Activated CD4-positive, alpha-beta T cell treated with anti-CD3 and anti-CD28 coated beads, Interleukin-2, Interleukin-4, amounts not matched to agents 100 ng/mL and 50 ng/mL, durations not matched to agents 16 hours and 8 hours (primary cell): ENCODE results near the gene WASL.
"Not testable (repeated sequence)": the region's sequence is repeated elsewhere in the genome, so short reads cannot be mapped to it uniquely, and the experiment has no call there.

Experiments
- DNase-seq: peaks from one replicate; pipeline ENCODE4 v3.0.0-alpha.2; 2020; ENCODE audit warnings: low spot score

The WASL gene

DNA sequence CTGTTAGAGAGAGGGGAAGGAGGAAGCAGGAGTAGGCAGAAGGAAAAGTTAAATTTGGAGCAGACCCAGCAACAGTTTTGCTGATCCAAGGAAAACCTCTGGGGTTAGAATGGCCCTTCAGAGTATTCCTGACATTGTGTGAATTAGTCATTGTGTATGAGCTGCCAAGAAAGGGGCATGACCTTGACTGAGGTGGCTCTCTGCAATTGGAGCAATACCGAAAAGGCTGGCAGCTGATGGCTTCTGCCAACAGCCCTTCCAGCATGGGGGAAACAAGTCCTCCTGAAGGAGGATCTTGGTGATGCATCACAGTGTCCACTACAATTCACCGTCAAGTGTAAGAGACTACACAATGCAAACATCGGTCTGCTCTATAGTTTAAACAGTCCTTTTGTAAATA lies 20.6 kb upstream of the WASL start:
- no peak for DNase-seq

DNA sequence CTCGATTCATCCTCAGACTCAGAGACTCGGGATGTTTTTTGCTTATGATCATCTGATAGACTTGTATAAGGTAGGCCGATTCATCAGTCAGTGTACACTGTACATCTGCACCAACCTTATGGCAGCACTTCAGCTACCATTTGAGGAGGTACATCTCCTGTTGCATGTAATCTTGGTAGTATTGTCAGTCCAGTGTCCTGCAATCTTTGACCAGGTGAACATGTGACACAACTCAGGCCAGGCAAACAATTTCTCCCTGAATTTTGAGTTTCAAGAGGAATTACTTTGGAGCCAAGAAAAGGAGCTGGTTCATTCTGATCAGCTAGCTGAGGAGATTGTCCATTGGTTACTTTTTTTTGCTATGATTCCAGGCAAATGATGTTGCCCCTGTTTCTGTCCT lies 19.7 kb upstream of the WASL start:
- DNase-seq, result no peak

- DNase-seq, result no peak
Observed at GRCh38 chr7:123763191-123763661, 14.4 kb upstream of the WASL start.

GRCh38 chr7:123761729-123762128 lies 12.9 kb upstream of the WASL start:
- DNase-seq, result no peak

GRCh38 chr7:123757095-123757494 lies 8.3 kb upstream of the WASL start:
- DNase-seq, result no peak

GRCh38 chr7:123755338-123755737 lies 6.5 kb upstream of the WASL start:
- DNase-seq, result no peak

DNA sequence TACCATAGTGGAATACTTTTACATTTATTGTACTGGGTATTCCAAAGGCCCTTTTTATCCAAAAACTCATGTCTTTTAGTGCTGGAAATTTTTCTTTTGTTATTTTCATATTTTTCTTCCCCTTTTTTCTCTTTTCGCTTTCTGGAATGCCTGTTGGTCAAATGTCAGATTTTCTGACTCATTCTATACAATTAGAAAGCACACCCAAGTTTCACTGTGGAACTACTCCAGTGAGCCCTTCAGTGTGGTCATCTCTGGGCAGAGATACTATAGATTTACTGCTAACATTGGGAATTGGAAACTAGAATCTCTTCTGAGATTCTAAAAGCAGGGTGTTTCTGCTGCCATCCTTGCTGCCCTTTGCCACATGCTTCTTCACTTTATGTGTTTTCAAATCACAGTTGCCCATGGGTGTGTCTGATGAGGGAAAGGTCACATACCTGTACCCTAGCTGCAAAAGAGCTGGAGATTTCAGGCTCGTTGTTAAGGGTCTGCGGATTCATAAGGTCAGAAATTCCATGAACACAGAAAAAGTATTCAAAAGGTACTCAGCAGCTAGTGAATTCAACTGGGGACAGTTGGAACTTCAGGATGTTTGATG lies 5.6 kb upstream of the WASL start:
- no peak for DNase-seq

DNA sequence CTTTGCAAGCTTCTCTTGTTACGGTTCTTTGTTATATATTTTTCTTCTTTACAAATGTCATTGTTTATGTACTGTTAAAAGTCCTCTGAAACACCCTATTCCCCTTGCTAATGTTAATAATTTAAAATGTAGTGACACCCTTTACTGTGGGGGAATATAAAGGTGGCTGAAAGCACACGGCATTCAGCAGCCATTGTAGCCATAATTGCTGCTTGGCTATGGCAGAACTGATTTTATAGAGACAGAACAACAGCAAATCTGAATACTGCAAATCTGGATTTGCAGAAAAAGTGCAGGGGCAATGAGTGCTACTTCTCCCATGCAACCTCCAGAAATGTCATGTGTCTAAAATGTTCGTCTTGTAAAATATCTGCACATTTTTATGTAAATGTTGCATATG lies 3.7 kb upstream of the WASL start:
- no peak for DNase-seq

DNA sequence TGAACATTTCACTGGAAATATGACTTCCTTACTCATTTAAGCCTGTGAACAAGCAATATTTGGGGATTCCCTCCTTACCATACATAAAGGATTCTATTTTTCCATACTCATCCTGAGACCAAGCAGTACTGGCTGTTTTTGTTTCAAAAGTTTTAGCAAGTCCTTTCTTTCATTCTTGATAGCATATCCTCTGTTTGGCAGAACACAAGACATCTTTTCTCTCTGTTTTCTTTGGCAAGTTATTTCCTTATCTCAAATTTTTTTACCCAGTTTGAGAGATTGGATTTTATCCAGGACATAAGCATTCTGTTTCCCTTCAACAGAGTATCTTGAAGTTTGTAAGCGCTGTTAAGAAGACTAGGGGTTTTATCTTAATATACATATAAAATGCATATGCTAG lies 3.0 kb upstream of the WASL start:
- no peak for DNase-seq

DNA sequence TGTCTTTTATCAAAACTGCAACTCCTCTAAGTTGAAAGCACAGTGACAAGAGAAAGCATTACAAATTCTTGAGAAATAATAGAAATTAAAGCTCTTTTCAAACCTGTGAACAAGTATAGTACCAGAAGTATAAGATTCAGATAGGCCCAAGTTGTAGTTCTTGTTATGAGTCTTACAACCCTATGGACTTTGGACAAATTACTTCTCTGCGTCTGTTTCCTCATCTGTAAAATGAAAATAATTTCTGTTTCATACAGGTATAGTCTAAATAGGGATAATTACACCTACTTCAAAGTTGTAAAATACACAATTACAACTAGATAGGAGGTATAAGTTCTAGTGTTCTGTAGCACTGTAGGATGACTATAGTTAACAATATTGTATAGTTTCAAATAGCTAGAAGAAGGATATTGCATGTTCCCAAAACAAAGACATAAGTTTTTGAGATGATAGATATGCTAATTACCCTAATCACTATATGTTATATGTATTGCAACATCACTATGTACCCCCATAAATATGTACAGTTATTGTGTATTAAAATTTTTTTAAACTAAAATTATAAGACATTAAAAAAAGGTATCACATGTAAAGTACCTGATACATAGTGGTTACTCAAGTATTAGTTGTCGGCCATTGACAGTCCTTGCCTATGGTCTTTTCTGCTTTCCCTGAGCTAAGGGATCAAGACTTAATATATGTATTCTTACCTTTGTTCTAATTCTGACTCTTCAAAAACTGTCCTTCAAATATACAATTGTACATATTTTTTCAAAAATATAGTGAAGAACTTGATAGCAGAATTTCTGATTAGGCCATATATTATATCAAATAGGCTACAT lies 1.8 kb upstream of the WASL start:
- DNase-seq, result no peak

DNA sequence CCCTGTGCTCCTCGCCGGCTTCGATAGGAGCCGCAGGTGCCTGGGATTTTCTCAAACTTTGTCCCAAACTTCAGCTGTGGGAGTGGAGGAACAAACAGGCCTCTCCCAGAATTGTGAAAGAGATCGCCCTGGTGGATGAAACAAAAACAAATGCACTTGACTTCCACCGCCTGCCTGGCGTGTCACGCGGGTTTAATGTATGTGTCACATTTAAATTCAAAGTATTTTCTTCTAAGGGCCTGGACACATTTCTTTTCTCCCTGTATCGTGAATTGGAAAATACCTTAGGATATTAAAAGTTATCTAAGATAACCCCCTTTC lies 694 bp upstream of the WASL start:
- peak; percentile 44 for DNase-seq

GRCh38 chr7:123748171-123748733 lies 551 bp downstream of the WASL start:
- DNase-seq, result no peak

DNA sequence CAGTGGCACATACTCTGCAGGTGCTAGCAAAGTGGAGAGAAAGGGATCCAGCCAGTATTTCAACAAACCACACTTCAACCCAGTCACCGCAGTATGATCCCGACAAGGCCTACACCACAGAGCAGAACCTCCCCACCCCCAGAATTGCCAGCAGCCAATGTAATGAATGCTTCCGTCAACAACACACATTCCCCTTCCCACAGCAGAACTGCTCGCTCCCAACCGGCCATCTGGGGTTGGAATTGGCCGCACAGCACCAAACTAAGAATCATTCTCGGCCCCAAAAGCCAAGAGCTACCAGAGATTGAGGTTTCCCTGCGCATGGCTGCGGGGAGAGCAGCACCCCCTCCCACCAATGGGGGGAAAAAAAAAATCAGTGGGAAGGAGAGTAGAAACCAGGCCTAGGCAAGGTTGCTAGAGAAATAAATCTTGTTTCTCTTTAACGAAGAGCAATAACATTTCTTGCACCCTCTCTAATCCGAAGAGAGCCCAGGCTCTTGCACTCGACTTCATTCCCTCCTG lies 1.1 kb downstream of the WASL start:
- DNase-seq, result peak; percentile 39

- peak; percentile 55 for DNase-seq
Observed at GRCh38 chr7:123746931-123747488, 1.8 kb downstream of the WASL start.

GRCh38 chr7:123746055-123746454 lies 2.7 kb downstream of the WASL start:
- no peak for DNase-seq

GRCh38 chr7:123745437-123745836 lies 3.4 kb downstream of the WASL start:
- no peak for DNase-seq

DNA sequence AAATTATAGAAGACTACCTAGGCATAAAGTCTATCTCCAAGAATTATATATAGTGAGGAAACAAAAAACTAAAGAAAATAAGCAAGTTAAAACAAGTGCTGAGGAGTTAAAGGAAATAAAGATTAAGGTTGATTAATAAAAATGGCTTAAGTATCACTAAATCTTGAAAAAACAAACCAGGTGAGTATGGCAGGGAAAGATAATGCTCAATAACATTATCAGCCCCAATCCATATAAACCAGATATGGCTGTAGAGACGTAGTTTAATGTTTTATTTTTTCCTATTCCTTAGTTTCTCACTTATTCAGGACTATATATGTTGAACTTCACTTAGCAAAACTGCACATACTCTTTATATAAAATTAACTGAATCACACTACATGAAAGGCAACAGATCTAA lies 4.4 kb downstream of the WASL start:
- DNase-seq, result no peak

- DNase-seq, result peak; percentile 11
Observed at GRCh38 chr7:123741940-123742339, 6.9 kb downstream of the WASL start.

GRCh38 chr7:123738808-123739207 lies 10.0 kb downstream of the WASL start:
- DNase-seq, result no peak

DNA sequence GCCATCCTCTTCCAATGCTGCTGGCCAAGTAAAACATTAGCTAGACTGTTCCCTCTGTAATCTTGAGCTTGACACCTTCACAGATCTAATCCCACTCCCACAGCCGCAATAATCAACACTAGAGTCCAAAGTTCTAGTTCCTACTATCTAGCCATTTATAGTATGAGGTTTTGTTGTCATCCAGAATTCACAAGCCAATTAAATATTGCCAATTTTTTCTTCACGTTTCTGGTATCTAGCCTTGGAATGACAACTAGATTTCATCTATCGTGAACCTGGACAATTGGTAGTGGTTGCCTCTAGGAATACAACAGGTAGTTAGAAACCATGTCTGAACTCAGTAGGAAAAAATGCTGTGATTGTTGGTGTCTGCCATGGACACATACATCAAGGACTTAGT lies 10.4 kb downstream of the WASL start:
- DNase-seq, result no peak

GRCh38 chr7:123737168-123737674 lies 11.6 kb downstream of the WASL start:
- not testable (repeated sequence) for DNase-seq

GRCh38 chr7:123735539-123735938 lies 13.3 kb downstream of the WASL start:
- DNase-seq, result no peak

GRCh38 chr7:123734498-123734897 lies 14.3 kb downstream of the WASL start:
- no peak for DNase-seq
